HTERT RPE-1 (cell line): ENCODE data around the gene FAM114A1.
"Not testable (repeated sequence)": the region's sequence is repeated elsewhere in the genome, so short reads cannot be mapped to it uniquely, and the experiment has no call there.

Source experiments
- in situ Hi-C: fragments of 300-500 bp; cut with MboI; formaldehyde crosslinking; loops from 4 replicates; pipeline ENCODE4 v1.14.3; 2020; ENCODE audit warnings: low sequenced_read_pairs

FAM114A1 gene

GRCh38 chr4:38928974-38929373 is 61.4 kb downstream of the FAM114A1 start:
- in situ Hi-C loops = no loop called here

GRCh38 chr4:38930204-38930603 is 62.6 kb downstream of the FAM114A1 start:
- in situ Hi-C loops = no loop called here

- in situ Hi-C loops = no loop called here
These were observed 63.1 kb downstream of the FAM114A1 start for GRCh38 chr4:38930707-38931106.

GRCh38 chr4:38931125-38931524 is 63.5 kb downstream of the FAM114A1 start:
- in situ Hi-C loops = no loop called here

GRCh38 chr4:38935391-38936073 is 67.9 kb downstream of the FAM114A1 start:
- in situ Hi-C loops = no loop called here

GRCh38 chr4:38939165-38939564 is 71.6 kb downstream of the FAM114A1 start:
- in situ Hi-C loops = no loop called here

- in situ Hi-C loops = no loop called here
These were observed 72.9 kb downstream of the FAM114A1 start for GRCh38 chr4:38940476-38940875.

- in situ Hi-C loops = not testable (repeated sequence)
These were observed 74.3 kb downstream of the FAM114A1 start for GRCh38 chr4:38941906-38942305.

- in situ Hi-C loops = no loop called here
These were observed 75.7 kb downstream of the FAM114A1 start for GRCh38 chr4:38943343-38943742.

GRCh38 chr4:38944440-38944839 is 76.8 kb downstream of the FAM114A1 start:
- in situ Hi-C loops = no loop called here

GRCh38 chr4:38946919-38947318 is 79.3 kb downstream of the FAM114A1 start:
- in situ Hi-C loops = no loop called here

- in situ Hi-C loops = no loop called here
These were observed 80.9 kb downstream of the FAM114A1 start for GRCh38 chr4:38948551-38948950.

GRCh38 chr4:38949411-38950051 is 81.9 kb downstream of the FAM114A1 start:
- in situ Hi-C loops = no loop called here

GRCh38 chr4:38950159-38950558 is 82.6 kb downstream of the FAM114A1 start:
- in situ Hi-C loops = no loop called here

GRCh38 chr4:38950734-38951133 is 83.1 kb downstream of the FAM114A1 start:
- in situ Hi-C loops = no loop called here

- in situ Hi-C loops = no loop called here
These were observed 84.0 kb downstream of the FAM114A1 start for GRCh38 chr4:38951598-38951997.

- in situ Hi-C loops = no loop called here
These were observed 84.4 kb downstream of the FAM114A1 start for GRCh38 chr4:38952017-38952416.

- in situ Hi-C loops = no loop called here
These were observed 87.1 kb downstream of the FAM114A1 start for GRCh38 chr4:38954727-38955126.

GRCh38 chr4:38955957-38956356 is 88.4 kb downstream of the FAM114A1 start:
- in situ Hi-C loops = no loop called here

GRCh38 chr4:38957261-38957815 is 89.7 kb downstream of the FAM114A1 start:
- in situ Hi-C loops = no loop called here

- in situ Hi-C loops = no loop called here
These were observed 90.3 kb downstream of the FAM114A1 start for GRCh38 chr4:38957893-38958292.

GRCh38 chr4:38958453-38959190 is 91.0 kb downstream of the FAM114A1 start:
- in situ Hi-C loops = no loop called here
